Dedifferentiated amniotic fluid mesenchymal stem cell (primary cell): ENCODE measurements around the gene PRELID3B.

Experiments
- DNase-seq: peaks from one replicate; pipeline ENCODE4 v3.0.0-alpha.2; 2016; ENCODE audit errors: extremely low spot score

The PRELID3B gene

DNA sequence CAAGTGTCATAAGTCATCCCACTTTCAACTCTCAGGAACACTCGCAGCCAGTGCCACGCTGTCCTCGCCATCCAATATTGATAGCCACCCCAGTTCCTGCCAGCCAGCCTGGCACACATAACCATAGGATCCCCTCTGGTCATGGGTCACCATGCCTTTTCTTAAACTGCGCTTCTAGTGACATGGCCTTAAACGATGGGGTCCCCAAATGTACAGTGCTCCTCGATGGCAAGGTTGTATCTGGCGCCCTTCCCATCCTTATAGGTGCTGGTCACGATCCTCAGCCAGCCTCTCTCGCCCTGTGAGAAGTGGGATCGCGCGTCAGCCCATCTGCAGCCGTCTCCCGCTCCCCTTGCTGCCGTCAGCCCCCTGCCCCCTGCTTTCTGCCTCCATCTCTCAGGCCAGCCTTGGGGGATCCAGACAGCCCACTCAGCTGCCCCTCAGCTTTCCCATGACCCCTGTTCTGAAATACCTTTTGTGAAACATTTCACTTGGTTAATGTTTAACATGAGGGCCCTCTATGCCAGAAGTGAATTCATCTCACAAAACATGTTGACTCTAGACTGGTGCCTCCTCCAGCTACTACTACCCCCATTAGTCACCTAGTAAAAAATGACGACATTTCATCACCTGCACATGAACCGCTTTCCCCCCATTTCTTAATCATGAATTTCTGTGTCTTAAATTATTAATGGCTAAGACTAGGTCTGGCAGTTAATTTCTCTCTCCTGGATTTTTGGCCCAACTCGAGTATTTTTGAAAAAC is 46.9 kb downstream of the PRELID3B start:
- DNase-seq = no peak

DNA sequence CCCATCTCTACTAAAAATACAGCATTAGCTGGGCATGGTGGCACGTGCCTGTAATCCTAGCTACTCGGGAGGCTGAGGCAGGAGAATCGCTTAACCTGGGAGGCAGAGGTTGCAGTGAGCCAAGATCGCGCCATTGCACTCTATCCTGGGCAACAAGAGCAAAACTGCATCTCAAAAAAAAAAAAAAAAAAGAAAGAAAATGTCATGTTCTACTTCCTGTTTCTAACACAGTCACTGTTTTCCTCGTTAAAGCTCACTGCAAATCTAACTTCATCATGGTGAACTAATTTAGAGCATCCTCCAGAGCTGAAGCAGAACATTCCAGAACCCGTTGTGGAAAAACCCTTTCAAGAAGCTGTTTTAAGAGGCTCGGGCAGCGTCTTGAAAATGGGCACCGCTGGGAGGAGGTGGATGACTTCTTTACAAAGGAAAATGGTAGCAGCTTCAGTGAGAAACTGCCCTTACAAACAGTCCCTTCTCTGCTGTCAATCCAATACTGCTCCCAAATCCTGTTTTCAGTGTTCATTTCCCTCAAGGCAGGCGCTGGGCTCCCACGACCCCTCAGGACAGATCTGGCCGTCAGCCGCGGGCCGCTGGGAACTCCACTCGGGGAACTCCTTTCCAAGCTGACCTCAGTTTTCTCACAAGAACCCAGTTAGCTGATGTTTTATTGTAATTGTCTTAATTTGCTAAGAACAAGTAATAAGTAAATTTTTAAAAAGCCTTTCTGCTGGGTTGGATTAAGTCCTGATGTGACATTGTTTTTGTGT is 48.0 kb downstream of the PRELID3B start:
- no peak for DNase-seq

DNA sequence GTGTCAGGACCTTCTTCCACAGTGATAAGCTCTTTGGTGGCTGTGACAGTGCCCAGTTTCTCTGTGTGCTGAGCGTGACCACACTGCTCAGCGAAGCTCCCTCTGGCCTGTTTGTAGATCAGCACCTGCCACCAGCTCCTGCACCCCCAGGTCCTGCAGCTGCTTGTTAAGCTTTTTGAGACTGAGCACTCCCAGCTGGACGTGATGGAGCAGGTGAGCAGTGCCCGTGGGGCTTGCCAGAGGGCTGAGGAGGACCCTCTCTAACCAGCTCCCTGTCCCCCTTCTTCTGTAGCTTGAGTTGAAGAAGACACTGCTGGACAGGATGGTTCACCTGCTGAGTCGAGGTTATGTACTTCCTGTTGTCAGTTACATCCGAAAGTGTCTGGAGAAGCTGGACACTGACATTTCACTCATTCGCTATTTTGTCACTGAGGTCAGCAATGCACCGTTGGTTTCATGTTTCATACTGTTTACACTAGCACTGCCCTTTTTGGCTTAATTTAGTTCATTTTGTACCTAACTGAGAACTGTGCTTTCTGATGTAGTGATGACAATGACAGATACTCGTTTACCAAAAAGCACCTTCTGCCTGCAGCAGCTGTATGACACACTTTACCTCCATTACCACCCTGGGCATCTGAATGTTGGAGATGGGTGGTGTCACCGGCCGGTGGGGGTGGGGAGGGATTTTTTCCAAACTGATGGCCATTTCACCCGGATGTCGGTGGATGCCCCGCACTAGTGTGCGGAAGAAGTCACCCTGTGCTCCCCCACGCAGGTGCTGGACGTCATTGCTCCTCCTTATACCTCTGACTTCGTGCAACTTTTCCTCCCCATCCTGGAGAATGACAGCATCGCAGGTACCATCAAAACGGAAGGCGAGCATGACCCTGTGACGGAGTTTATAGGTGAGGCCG is 49.0 kb downstream of the PRELID3B start:
- no peak for DNase-seq

DNA sequence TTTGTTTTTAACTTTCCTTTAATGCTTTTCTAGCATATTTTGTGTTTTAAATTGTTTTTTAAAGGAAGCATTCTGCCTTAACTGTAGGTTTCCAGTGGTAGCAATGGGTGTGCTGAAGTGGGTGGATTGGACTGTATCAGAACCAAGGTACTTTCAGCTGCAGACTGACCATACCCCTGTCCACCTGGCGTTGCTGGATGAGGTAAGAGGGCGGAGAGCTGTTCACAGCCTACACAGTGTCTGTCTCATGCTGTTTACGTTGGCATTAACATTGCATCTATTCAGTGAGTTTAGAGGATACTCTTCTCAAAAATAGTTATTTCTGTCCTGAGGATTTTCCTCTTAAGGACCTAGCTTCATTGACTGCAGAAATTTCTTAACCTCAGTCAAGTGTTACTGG is 49.7 kb downstream of the PRELID3B start:
- no peak for DNase-seq

GRCh38 chr20:58991715-58992114 is 50.9 kb downstream of the PRELID3B start:
- DNase-seq = no peak

DNA sequence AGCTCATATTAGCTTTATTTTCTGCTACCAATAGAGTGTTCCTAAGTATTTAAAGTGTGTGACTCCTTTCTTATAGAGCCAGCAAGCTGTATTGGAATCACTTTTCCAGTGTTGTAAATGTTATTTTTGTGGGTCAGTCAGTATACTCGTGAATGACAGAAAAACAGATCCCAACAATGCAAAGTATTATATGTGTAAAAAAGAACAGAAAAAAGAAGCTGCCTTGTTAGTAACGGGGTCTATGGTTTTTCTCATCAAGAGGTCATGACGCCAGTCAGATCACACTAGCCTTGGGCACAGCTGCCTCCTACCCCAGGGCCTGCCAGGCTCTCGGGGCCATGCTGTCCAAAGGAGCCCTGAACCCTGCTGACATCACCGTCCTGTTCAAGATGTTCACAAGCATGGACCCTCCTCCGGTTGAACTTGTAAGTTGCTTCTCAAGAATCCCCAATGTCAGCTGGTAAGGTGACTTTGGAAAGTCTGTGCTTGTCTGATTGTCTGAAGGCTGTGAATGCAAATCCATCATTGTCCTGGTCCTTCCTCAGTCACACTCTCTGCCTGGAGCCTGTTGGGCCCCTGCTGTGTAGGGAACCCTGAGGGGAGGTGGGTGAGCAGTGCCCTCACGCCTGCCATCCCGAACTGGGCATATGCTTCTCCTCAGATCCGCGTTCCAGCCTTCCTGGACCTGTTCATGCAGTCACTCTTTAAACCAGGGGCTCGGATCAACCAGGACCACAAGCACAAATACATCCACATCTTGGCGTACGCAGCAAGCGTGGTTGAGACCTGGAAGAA is 51.7 kb downstream of the PRELID3B start:
- DNase-seq = no peak

- no peak for DNase-seq
Measured at GRCh38 chr20:58989196-58989595, 53.4 kb downstream of the PRELID3B start.

DNA sequence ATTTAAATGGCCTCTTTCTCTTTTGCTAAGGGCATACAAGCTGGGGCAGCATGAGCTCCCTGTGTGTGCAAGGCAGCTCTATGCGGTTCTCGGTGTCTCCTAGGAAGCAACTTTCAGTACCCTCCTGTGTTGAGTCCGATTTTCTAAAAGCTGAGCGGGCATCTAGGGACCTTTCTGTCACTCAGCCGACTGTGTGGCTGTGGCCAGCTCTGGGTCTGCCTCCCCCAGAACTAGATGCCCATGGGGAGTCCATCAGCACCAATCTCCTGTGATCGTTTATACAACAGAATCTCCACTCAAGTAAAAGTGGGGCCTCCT is 54.1 kb downstream of the PRELID3B start:
- no peak for DNase-seq

DNA sequence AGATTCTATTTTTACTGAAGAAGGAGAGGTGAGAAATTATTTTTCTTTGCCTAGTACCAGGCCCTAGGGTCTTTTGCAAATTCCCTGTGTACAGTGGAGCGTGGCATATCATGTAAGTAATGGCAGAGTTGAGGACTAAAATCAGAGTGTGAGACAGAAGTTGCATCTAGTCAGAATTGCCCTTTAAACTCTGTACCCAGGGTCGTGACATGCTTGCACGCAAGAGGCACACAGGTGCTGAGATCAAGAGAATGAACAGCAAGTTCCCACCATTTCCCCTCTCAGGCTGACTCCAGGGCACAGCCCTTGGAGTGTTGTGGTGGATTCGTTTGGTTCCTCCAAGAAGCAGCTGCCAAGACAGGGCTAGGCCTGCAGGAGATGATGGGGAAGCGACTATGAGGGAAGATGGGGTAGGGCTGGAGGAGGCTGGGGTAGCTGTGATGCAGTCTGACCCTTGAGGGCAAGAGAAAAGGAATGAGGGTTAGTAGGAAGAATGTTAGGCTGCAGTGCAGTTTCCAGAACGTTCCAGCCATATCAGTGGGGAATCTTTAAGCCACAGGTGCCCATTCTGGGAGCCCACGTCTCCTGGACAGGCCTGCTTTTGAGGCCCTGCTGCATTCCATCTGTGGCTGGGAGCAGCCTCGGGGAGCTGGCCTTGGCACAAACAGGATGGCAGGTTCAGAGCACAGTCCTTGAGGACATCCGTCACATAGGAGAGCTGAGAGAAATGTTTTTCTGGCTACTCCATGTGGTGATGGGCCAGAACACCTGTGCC is 54.6 kb downstream of the PRELID3B start:
- no peak for DNase-seq

DNA sequence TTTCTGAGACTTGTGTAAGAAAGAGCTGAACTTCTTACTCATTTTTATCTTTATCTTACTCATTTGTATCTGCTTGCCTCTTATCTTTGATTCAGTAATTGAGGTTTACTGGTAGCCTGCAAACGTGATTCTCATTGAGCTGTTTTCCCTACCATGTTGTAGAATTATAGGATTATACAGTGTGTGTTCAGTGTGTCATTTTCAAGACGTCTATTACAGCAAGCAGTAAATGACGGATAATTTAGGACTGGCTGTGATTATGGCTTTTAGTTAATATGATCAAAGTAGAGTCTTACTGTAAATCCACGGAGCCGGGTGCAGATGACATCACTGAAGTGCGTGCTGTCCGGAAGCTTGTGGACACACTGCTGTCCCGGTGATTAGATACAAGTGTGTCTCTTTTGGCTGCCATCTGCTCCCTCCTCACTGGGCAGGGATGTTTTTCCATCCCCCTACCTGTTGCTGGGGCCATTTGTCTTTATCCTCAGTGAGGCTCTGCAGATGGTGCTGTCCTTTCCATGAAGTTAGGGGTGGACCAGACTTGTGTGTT is 55.5 kb downstream of the PRELID3B start:
- DNase-seq = no peak

- no peak for DNase-seq
Measured at GRCh38 chr20:58986286-58986967, 56.2 kb downstream of the PRELID3B start.

DNA sequence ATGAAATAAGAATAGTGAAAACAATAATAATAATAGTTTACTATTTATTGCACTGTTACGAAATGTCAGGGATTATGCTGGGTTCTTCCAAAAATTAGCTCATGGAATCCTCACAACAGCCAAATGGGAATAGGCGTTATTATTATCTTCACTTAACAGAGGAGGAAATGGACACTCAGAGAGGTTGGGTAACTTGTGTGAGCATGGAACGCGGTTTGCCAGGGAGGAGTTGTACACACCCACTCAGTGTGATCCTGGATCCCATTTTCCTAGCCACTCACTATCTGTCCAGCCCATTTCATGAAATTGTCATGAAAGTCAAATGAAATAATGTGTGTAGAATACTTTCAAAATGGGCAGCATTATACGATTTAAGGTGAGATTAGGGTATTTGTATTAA is 56.9 kb downstream of the PRELID3B start:
- DNase-seq = no peak

- DNase-seq = no peak
Measured at GRCh38 chr20:58984691-58985090, 57.9 kb downstream of the PRELID3B start.
